Fibroblast of the conjunctiva (primary cell): ENCODE measurements around the gene NOS1.

Experiments
- DNase-seq: peaks from one replicate; pipeline ENCODE4 v3.0.0-alpha.2; 2010; ENCODE audit warnings: low read depth

NOS1 gene

DNA sequence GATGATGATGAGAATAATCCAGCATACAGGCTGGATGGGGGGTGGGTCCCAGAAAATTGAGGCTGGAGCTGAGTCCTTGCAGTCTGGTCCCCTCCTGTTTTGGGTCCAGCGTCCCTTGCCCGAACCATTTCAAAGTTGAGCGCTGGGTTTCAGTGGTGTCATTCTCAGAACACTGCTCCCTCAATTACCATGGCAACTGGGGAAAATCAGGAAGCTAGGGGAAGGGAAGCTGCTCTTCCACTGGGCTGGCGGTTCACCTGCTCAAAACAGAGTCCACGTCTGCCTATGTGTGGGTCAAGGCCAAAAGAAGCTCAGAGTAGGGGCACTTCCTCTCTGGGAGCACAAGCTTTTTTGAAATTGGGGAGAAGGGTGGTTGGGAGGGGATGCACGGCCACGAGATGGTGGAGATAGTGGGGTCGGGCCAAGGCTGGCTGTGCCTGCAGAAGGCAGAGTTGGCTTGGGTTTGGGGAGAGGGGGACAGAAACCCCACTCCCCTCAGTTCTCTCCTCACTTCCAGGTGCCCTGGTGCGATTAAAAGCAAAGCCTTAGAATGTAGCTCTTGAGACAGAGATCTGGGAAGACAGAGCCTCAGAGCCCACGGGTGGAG, 1.7 kb upstream of the NOS1 start:
- DNase-seq, result no peak

- DNase-seq, result no peak
Observed at GRCh38 chr12:117362391-117362790, 965 bp upstream of the NOS1 start.

DNA sequence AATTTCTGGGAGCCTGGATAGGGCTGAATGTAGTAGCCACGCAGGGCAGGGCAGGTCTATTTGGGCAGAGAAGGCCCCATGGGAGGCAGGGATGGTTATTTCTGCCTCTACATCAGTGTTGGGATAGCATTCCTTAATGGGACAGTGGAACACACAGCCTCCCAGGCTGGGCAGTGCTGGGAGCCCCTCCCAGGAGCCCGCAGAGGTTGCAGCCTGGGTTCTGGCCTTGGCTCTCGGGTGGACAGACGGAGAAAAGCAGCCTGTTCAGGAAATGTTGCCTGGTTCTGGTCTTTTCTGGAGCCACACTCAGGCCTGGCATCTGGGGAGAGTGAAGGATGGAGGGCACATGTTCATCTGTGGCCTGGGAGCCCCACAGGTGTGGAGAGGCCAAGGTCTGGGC, 479 bp upstream of the NOS1 start:
- DNase-seq, result no peak

DNA sequence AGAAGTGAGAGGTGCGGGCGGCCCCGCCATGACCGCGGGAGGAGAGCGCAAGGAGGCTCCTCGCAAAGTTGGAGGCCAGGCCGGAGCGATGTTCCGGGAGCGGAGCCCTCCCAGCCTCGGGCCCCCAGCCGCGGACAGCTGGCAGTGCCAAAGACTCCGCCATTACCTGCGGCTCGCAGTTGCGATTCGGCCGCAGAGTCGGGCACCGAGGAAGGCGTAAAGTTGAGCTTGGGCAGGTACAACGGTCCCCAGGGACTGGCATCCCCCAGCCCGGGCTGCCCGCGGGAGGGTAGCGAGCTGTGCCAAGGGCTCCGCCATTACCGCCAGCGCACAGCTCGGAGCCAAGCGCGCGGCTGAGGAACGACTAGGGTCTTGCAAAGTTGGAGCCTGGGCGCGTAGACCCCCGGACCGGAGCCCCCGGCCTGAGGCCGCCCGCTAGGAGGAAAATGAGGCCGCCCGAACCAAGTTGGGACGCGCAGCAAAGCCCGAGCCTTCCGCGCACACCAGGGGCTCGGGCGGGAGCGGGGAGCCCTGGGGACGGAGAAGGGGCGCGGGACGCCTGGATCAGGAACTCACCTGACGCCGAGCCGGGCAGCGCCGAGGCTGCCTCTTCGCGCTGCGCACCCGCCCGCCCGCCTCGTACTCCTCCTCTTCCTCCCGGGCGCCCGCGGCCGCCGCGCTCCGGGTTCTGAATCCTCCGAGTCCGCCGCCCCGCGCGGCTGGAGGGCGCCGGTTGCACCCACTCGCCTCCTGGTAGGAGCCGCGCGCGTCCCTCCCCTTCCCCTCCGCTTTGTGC, 677 bp downstream of the NOS1 start:
- DNase-seq, result no peak

DNA sequence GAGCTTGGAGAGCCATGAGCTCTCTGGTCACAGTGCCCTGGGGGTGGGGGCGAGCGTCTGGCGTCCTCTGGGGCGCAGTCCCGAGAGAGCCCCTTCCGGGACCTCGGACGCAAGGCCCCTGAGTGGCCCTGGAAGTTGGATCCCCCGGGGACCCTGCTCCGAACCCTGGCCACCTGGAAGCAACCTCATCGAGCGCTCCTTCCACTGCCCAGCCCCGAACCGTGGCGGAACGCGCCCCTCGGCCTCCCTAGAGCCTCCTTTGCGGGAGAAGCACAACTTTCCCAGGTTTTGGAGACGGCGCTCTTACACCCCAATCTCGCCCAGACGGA, 1.2 kb downstream of the NOS1 start:
- no peak for DNase-seq

DNA sequence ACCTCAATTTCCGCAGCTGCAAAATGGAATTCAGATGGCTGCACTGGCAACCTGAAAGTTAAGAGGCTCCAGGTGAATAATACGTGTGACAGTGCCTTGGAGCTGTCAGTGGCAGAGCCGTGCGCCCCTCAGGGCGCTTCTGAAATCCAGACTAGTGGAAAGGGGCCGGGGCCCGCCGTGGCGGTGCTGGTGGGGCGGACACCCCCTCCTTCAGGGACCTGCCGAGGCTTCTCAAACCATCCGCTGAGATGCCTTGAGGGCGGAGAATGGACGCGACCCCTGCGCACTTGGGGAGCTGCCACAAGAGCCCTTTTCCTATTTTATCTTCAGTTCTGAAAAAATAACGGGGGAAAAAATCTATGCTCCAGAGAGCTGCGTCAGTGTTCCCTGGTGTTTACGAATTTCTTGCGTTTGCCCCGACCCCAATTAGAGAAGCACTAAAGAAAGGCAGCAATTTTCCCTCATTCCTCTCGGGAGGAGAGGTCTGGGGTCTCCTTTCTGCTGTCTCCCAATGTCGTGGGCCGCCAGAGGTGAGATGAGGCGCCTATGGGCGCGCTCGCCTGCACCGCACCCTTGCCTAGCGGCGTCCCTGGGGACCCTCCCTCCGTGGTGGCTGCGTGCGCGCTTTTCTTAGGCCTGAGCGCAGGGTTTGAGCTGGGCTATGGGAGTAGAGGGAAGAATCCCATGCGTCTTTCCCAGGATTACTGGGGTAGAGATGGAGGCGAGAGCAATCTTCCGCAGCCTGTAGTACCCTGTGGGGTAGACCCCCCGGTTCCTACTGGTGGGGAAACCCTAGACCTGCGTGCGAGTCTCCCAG, 2.2 kb downstream of the NOS1 start:
- DNase-seq, result no peak

DNA sequence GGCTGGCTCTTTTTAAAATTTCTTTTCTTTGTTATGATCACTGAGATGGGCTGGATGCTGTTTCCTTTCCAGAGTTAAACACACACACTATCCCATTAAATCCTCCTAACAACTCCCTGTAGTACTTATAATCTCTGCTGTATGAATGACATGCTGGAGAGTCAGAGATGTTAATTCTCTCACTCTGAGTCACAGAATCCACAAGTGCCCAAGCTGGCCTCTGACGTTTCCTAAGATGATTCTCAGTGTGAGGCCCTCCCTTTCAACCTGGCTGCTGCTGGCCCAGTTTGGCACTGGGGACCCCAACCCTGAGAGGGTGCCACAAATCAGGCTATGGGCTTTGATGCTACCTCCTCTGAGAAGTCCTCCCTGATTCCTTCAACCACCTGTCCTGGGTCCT, 5.4 kb downstream of the NOS1 start:
- DNase-seq, result no peak

DNA sequence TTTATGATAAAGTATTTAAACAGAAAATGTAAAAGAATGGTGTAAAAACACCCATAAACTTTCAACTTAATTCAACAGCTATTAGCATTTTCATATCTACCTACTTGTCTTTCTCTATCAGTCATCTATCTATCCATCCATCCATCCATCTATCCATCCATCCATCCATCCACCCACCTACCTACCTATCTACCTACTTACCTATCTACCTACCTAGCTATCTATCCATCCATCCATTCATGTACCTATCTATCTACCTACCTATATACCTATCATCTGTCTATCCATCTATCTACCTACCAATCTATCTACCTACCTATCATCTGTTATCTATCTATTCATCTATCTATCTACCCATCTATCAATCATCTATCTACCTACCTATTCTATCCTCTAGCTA, 8.5 kb downstream of the NOS1 start:
- DNase-seq, result no peak

GRCh38 chr12:117352206-117352605, 9.2 kb downstream of the NOS1 start:
- no peak for DNase-seq

- no peak for DNase-seq
Observed at GRCh38 chr12:117350140-117350539, 11.3 kb downstream of the NOS1 start.

- DNase-seq, result no peak
Observed at GRCh38 chr12:117347588-117347987, 13.8 kb downstream of the NOS1 start.

DNA sequence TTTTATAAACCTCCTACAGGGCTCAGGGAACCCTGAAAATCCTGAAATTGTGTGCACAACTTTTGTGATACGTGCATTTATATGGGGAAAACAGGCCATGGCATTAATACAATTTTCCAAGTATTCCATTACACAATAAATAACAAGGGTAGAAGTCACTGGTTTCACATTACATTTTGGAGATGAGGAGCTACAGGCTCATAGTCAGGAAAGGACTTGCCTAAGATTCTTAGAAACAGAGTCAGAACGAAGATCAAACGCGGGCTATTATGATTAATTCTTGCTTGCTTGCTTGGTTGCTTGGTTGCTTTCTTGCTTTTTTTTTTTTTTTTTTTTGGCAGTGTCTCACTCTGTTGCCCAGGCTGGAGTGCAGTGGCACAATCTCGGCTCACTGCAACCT, 16.7 kb downstream of the NOS1 start:
- DNase-seq, result no peak

DNA sequence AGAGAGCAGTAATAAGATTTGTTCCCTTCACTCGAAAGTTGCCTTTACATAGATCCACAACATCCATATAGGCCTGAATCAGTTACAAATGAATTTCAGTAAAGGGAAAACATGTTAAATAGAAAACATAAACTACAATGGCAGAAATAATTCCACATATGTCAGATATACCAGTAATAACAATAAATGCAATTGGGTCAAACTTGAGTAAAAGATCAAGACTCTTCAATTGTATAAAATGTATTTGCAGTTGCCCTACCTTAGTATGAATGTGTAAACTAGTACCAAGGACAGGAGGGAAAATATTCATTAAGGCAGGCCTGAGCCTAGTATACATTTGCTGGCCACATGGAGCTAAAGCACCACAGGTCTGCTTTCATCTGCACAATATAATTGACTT, 17.6 kb downstream of the NOS1 start:
- DNase-seq, result no peak

DNA sequence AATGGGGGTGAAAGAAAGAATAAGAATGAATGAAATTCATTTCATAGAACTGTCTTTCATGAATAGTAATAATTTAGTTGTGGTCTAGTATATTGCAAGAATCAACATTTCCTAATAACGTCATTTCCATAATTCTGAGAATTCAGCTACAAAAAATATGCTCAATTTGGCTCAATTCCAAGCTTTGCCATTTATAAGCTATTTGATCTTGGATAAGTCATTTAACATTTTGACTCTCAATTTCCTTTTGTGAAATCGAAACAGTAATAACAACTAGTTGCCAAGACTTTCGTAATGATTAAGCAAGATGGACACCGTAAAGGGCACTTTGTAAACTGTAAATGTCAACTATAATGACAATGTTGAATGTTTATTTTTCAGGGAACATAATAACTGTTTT, 18.1 kb downstream of the NOS1 start:
- DNase-seq, result no peak

GRCh38 chr12:117342682-117343081, 18.7 kb downstream of the NOS1 start:
- no peak for DNase-seq

GRCh38 chr12:117342247-117342646, 19.2 kb downstream of the NOS1 start:
- no peak for DNase-seq

DNA sequence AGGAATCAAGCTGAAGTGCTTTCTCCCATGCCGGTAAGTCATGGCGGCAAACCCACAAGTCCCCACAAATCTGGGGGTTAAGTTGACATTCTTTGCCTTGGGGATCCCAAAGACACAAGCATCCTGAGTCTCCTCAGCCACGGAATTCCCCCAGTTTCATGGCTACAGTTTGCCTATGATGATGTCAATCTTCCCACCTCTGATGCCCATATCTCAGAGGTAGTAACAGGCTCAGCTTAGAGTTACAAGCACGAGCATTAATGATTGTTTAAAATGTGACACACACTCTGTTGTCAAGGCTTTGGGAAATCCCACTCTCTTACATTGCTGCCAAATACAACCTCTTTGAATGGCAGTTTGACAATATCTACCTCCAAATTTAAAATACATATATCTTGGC, 22.3 kb downstream of the NOS1 start:
- no peak for DNase-seq

- DNase-seq, result no peak
Observed at GRCh38 chr12:117334855-117335587, 26.4 kb downstream of the NOS1 start.

DNA sequence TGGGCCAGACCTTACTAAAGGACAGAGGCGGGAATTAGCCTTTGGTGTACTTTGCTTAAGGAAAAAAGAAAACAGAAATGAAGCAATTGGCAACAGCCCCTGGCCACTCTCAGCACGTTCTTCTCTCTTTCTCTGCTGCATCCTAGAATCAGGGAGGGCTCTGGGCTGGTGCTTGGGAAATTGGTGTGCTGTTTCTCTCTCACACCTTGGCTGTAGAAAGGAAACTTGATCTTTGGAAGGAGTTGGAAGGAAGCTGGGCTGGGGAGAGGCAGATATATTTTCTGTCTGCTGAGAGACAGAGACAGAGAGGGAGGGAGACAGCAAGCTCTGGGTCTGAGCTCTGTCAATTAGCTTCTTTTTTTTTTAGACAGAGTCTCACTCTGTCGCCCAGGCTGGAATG, 27.4 kb downstream of the NOS1 start:
- DNase-seq, result no peak

- DNase-seq, result no peak
Observed at GRCh38 chr12:117333331-117333881, 28.0 kb downstream of the NOS1 start.

- DNase-seq, result no peak
Observed at GRCh38 chr12:117331691-117332090, 29.7 kb downstream of the NOS1 start.

DNA sequence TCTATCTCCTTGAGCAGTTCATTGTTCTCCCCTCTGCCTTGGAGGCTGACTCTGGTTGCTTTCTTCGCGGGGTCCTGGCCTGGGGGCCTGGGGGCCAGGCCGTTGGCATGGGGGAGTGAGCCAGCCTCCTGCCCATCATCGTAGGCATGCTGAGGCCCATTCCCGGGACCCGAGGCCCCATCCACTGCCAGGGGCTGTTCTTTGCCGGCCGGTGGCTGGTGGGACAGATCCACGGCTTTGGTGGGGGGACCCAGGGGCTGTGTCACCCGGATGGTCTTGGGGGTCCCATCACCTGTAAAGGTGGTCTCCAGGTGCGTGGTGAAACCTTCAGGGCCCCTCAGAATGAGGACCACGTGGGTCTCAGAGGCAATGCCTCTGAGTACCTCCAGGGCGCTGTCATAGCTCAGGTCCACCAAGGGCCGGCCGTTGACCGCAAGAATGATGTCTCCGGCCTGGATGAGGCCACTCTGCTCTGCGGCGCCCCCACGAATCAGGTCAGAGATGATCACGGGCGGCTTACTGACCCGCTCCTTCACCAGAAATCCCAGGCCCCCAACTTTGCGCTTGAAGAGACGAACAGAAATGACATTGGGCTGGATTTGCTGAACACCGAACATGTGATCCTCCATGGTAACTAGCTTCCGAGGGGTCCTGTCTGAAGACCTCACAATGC, 30.8 kb downstream of the NOS1 start:
- DNase-seq, result no peak
